LoVo (cell line): Measurements from ENCODE around the gene PAPOLB.

ENCODE experiments used
- DNase-seq: peaks from one replicate; pipeline ENCODE4 v3.0.0-alpha.2; 2016; ENCODE audit warnings: low spot score

PAPOLB gene

DNA sequence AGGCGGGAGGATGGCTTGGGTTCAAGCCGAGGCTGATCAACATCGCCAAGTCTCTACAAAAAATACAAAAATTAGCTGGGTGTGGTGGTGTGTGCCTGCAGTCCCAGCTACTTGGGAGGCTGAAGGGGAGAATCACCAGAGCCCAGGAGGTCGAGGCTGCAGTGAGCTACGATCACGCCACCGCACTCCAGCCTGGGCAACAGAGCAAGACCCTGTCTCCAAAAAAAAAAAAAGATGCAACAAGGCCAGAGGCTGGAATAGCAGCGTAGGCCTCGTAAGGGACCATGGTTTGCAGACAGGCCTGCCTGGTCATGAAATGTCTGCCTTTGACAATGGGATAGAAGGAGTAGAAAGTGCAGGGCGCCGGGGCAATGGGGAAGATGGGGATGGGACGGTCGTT is 20.0 kb downstream of the PAPOLB start:
- DNase-seq, result no peak

GRCh38 chr7:4841007-4841784 is 20.6 kb downstream of the PAPOLB start:
- DNase-seq, result no peak

GRCh38 chr7:4840079-4840501 is 21.7 kb downstream of the PAPOLB start:
- no peak for DNase-seq

- DNase-seq, result no peak
These were observed 23.1 kb downstream of the PAPOLB start for GRCh38 chr7:4838626-4839334.

GRCh38 chr7:4837803-4838625 is 23.8 kb downstream of the PAPOLB start:
- DNase-seq, result no peak

- no peak for DNase-seq
These were observed 24.6 kb downstream of the PAPOLB start for GRCh38 chr7:4837041-4837802.

DNA sequence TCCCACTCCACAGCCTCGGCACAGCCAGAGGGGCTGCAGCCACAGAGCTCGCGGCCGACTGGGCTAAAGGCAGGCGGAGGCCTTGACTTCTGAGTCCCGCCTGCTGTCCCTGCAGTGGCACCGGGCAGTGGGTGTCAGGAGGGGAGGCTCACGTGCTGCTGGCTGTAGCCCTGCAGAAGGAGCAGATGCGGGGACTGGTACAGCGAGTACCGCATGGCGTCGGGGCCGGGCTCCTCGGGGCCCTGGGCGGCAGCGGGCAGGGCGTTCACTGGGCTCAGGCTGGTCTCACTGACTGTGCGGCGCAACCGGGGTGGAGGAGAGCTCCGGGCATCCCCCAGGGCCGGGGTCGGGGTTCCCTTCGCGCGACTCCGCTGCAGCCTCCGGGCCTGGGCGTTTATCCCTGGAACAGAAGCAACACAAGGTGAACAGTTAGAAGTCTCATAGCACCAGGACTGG is 25.6 kb downstream of the PAPOLB start:
- DNase-seq, result no peak

DNA sequence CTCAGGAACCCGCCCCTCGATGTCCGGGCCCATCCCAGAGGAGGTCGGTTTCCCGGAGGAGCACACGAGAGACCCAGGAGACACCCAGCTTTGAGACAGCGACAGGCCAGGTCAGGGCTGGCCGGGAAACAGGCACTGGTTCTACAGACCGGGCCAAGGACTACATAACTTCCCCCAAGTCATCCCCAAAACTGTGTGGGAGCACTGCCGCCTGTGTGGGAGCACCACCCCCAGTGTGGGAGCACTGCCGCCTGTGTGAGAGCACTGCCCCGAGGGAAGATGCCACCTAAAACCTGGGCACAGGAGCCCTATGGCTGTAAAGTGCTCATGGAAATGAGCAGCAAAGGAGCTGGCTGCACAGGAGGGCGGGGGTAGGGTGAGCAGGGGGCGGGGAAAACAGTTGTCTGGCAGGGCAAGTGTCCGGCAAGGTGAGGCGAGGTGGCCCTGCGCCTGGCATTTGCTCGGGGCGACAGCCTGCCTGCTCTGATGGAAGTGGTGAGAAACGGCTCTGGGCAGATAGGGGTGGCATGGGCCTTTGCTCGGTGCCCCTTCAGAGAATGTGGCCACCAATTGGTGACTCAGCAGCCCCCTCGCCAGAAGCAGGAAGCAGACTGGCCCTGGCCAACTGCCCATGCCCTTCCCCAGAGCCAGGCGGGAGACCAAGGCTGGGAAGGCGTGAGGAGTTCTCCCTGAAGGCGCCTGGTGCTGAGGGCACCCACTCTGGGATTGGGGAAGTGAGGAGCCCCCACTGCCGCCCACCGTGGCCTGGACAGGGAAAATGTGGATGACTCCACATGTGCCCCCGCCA is 26.2 kb downstream of the PAPOLB start:
- DNase-seq, result no peak

DNA sequence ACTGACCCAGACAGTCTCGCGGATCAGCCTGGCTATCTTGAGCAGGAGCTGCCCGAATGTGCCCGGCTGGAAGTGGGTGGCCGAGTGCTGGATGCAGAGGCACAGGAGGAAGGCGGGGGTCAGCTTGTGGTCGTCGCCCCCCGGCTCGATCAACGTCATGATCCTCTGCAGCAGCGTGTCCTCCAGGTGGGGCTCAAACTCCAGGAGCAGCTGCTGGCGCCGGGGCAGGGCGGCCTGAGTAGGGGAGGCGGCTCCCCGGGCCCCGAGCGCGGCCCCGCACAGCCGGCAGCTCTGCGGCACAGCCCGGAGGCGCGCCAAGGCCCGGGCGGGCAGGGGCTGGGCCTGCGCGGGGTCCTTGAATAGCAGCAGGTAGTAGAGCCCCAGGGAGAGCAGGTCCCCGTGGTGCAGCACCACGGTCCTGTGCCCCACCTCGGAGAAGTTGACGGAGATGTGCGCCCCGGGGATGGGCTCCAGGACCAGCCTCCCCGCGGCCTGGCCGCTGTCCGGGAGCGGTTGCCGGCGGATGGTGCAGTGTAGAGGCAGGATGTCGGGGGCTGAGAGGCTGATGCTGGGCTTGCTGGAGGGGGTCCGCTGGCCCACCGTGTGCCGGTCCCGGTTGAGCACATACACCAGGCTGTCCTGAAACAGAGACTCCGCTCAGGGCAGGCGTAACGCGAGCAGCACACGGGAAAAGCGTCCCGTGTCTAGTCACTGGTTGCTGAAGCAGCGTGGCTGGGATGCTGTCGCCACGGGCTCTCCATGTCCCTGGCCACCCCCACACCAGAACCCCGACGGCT is 27.0 kb downstream of the PAPOLB start:
- DNase-seq, result no peak

GRCh38 chr7:4833691-4834600 is 27.9 kb downstream of the PAPOLB start:
- no peak for DNase-seq

DNA sequence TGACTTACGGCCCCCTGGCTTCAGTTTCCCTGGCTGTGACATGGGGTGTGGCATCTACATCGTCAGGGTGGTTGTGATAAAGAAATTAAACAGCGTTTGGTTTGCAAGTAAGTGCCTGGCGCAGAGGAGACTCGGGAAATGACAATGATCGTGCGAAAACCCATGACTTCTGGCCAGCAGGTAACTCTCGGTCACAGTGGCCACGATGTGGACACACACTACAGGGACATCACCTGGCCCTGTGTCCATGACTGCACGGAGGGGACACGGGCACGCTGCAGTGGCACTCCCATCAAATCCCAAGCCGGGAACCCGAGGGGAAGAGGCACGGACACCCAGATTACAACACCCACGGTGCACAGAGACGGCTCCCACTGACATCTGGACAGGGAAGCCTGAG is 28.7 kb downstream of the PAPOLB start:
- no peak for DNase-seq

GRCh38 chr7:4832711-4833110 is 29.1 kb downstream of the PAPOLB start:
- DNase-seq, result no peak

- no peak for DNase-seq
These were observed 29.9 kb downstream of the PAPOLB start for GRCh38 chr7:4831723-4832495.

DNA sequence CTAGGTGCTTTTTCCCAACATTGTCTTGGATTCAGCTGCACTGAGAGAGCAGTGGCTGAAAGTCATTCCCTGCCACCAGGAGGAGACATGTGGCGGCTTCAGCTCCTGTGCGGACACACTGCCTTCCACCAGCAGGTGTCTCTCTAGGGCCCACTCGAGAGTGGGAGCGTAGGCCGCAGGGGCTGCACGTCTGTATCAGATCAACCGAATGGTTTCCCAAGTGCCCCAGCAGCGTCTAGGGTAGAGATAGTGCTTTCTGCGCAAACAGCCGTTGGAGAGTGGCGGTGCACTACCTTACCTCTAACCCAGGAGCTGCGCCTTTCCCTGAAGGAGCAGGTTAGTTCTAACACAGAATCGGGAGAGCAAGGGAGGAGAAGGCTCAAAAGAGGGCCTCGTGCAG is 31.7 kb downstream of the PAPOLB start:
- DNase-seq, result peak; percentile 26

- no peak for DNase-seq
These were observed 33.0 kb downstream of the PAPOLB start for GRCh38 chr7:4828720-4829383.

- no peak for DNase-seq
These were observed 36.7 kb downstream of the PAPOLB start for GRCh38 chr7:4825081-4825480.

GRCh38 chr7:4824120-4824775 is 37.6 kb downstream of the PAPOLB start:
- DNase-seq, result no peak
